ENCODE data around the gene CTNNA3.

Gene CTNNA3

DNA sequence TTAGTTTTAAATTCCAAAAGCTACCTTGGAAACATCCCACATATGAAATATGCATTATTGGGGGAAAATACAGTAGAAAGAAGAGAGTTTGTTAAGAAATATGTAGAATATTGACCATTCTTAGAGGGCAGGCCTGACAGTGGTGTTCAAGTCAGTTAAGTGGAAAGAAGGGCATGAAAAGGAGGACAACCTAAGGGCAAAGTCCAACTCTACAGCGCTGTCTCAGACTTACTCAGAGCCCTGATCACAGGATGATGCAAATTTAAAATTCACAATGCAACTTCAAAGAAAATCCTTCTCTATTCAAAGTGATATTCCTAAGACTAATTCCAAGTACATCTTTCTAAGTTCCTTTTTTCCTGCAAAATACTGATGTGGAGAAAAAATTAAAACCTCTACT lies 909.3 kb downstream of the CTNNA3 start:
- Histone ChIP-seq H3K4me1 (ENCODE audit: control insufficient read depth, insufficient read depth, low read length) (no peaks in the 10 kb centered on the region), H3K27me3 (ENCODE audit: control insufficient read depth, insufficient read depth, low read length) (no peaks in the 10 kb centered on the region), H3K9ac (ENCODE audit: low read length) (no peak overlapping the region), H3K4me3 (ENCODE audit: low read length) (no peak overlapping the region), H3K9me3 (ENCODE audit: control insufficient read depth, low read length) (no peaks in the 10 kb centered on the region), H3K36me3 (ENCODE audit: control insufficient read depth, insufficient read depth, low read length) (no peaks in the 10 kb centered on the region)

DNA sequence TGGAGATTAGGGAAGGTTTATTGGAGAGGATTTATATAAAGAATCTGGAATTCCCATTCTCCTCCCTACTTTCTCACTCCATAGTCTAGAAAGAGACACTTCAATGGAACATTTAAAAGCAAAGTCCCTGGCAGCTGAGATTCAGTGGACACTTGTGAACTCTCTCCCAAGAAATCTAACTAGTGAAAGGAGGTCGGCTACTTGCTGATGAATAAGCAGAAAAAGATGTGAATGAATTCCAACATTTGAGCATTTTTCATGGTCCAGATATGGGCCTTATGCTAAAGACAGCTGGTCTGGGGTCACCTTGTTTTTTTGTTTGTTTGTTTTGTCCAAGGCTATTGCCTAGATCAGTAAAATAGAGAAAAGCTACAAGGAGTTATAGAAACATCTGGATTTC lies 911.2 kb downstream of the CTNNA3 start:
- Histone ChIP-seq H3K27me3 (ENCODE audit: control insufficient read depth, insufficient read depth, low read length) (no peaks in the 10 kb centered on the region), H3K9me3 (ENCODE audit: control insufficient read depth, low read length) (no peaks in the 10 kb centered on the region), H3K4me3 (ENCODE audit: low read length) (no peak overlapping the region), H3K9ac (ENCODE audit: low read length) (no peak overlapping the region), H3K36me3 (ENCODE audit: control insufficient read depth, insufficient read depth, low read length) (no peaks in the 10 kb centered on the region), H3K4me1 (ENCODE audit: control insufficient read depth, insufficient read depth, low read length) (no peaks in the 10 kb centered on the region)

DNA sequence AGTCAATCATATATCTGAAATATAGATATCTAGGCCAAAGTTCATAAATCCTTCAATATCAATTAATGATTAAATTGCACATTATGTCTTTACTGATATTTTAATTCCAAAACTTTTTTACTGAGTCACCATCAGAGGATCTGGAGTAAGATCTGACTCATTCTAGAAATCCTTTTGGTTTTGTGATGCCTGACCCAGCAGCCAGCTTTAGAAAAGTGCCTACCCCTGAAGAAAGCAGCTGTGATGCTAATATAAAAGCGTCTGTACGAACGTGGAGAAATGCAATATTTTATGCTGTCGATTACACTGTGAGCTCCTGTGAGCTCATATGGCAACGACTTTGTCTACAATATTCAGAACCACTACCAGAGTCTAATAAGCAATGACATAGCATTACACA lies 912.7 kb downstream of the CTNNA3 start:
- Histone ChIP-seq H3K36me3 (ENCODE audit: control insufficient read depth, insufficient read depth, low read length) (no peaks in the 10 kb centered on the region), H3K9me3 (ENCODE audit: control insufficient read depth, low read length) (no peaks in the 10 kb centered on the region), H3K27me3 (ENCODE audit: control insufficient read depth, insufficient read depth, low read length) (no peaks in the 10 kb centered on the region), H3K4me1 (ENCODE audit: control insufficient read depth, insufficient read depth, low read length) (no peaks in the 10 kb centered on the region), H3K4me3 (ENCODE audit: low read length) (no peak overlapping the region), H3K9ac (ENCODE audit: low read length) (no peak overlapping the region)

DNA sequence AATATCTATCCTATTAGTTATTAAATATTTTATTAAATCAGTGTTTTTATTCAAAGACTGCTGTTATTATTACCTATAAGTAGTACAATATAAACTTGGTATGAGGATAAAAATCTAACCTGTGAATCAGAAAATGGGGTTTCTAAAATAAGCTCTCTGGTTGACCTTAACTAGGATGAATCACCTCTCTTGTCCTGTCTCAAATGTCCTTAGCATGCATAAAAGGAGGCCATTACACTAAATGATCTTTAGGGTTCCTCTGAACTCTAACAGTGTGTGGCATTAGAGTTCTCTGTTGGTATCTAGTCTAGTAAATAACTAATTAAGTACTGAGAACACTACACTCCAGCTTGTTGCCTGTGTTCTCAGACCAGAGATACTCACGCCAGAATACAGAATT lies 913.2 kb downstream of the CTNNA3 start:
- no peak overlapping the region for H3K9ac ChIP-seq (ENCODE audit: low read length)
- H3K36me3 ChIP-seq (ENCODE audit: control insufficient read depth, insufficient read depth, low read length): no peaks in the 10 kb centered on the region
- H3K4me3 ChIP-seq (ENCODE audit: low read length): no peak overlapping the region
- H3K9me3 ChIP-seq (ENCODE audit: control insufficient read depth, low read length): no peaks in the 10 kb centered on the region
- no peaks in the 10 kb centered on the region for H3K27me3 ChIP-seq (ENCODE audit: control insufficient read depth, insufficient read depth, low read length)
- H3K4me1 ChIP-seq (ENCODE audit: control insufficient read depth, insufficient read depth, low read length): no peaks in the 10 kb centered on the region

GRCh38 chr10:66782144-66782543 lies 913.9 kb downstream of the CTNNA3 start:
- H3K36me3 ChIP-seq (ENCODE audit: control insufficient read depth, insufficient read depth, low read length): no peaks in the 10 kb centered on the region
- no peaks in the 10 kb centered on the region for H3K9me3 ChIP-seq (ENCODE audit: control insufficient read depth, low read length)
- no peak overlapping the region for H3K9ac ChIP-seq (ENCODE audit: low read length)
- H3K4me3 ChIP-seq (ENCODE audit: low read length): no peak overlapping the region
- no peaks in the 10 kb centered on the region for H3K27me3 ChIP-seq (ENCODE audit: control insufficient read depth, insufficient read depth, low read length)
- H3K4me1 ChIP-seq (ENCODE audit: control insufficient read depth, insufficient read depth, low read length): no peaks in the 10 kb centered on the region

DNA sequence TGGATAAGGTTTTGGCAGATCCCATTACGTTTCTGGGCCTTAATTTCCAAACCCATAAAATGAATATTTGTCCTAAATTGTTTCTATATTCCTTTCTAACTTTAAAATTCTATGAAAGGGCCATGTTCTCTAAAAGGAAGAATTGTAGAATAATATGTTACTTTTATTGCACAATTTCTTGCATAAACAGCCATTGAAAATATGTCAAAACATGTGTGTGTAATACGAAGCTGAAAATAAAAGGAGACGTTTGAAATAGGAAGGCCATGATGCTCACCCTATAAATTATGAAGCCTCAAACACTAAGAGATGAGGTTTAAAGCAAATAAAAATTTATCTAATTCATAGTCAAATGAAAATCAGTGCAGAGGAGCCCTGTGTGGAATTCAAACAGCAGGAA lies 915.2 kb downstream of the CTNNA3 start:
- Histone ChIP-seq H3K27me3 (ENCODE audit: control insufficient read depth, insufficient read depth, low read length) (no peaks in the 10 kb centered on the region), H3K4me3 (ENCODE audit: low read length) (no peak overlapping the region), H3K4me1 (ENCODE audit: control insufficient read depth, insufficient read depth, low read length) (no peaks in the 10 kb centered on the region)

DNA sequence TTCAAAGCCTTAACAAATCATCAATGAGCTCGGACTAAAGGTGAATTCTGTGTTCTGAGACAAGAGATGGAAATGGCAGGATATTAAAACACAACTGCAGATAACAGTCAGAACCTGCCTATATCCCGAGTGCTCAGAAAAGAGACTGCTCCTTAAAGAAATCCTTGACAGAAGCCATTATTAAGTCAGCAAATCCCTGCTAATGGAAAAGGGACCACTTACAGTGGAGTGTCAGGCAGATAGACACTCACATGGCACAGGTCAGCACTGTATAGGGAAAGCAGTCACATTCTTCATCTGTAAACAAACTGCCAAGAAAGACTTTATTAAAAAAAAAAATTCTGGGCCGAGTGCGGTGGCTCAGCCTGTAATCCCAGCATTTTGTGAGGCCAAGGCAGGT lies 917.6 kb downstream of the CTNNA3 start:
- Histone ChIP-seq H3K27me3 (ENCODE audit: control insufficient read depth, insufficient read depth, low read length) (no peaks in the 10 kb centered on the region), H3K9ac (ENCODE audit: low read length) (no peak overlapping the region), H3K9me3 (ENCODE audit: control insufficient read depth, low read length) (no peaks in the 10 kb centered on the region), H3K4me3 (ENCODE audit: low read length) (no peak overlapping the region), H3K4me1 (ENCODE audit: control insufficient read depth, insufficient read depth, low read length) (no peaks in the 10 kb centered on the region), H3K36me3 (ENCODE audit: control insufficient read depth, insufficient read depth, low read length) (no peaks in the 10 kb centered on the region)

More for the DNA sequence above, 915.2 kb downstream of the CTNNA3 start:
- no peak overlapping the region for H3K9ac ChIP-seq (ENCODE audit: low read length)
- H3K9me3 ChIP-seq (ENCODE audit: control insufficient read depth, low read length): no peaks in the 10 kb centered on the region
- no peaks in the 10 kb centered on the region for H3K36me3 ChIP-seq (ENCODE audit: control insufficient read depth, insufficient read depth, low read length)

DNA sequence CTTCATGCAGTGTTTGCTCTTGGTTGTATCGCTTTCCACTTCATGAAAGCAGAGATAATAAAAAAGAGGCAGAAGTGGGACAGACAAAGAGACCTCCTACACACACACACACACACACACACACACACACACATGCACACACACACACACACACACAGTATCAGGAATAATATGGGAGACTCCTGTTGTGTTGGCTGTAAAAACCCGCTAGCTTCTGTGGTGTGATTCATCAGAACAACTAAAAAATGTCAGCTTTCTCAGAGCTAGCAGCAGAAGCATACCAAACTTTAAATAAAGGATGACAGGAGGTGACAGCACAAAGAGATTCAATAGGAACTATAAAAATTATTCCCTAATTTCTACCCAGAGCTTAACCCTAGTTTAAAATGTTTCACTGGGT lies 918.3 kb downstream of the CTNNA3 start:
- Histone ChIP-seq H3K4me3 (ENCODE audit: low read length) (no peak overlapping the region), H3K9me3 (ENCODE audit: control insufficient read depth, low read length) (no peaks in the 10 kb centered on the region), H3K9ac (ENCODE audit: low read length) (no peak overlapping the region), H3K36me3 (ENCODE audit: control insufficient read depth, insufficient read depth, low read length) (no peaks in the 10 kb centered on the region), H3K4me1 (ENCODE audit: control insufficient read depth, insufficient read depth, low read length) (no peaks in the 10 kb centered on the region), H3K27me3 (ENCODE audit: control insufficient read depth, insufficient read depth, low read length) (no peaks in the 10 kb centered on the region)

DNA sequence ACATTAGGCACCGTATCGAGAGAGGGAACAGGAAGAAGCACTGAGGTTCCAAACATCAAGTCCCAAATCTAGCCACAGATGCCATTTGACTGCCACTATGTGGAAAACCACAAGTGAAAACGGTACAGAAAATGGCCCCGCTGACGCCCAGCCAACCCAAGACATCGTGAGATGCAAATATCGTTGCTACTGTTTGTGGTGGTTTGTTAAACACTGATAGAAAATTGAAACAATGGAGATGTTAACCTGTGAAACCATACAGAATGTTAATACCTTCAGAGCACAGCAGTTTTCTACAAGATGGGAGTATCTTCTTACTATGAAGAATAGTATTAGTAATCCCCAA lies 922.5 kb downstream of the CTNNA3 start:
- H3K4me1 ChIP-seq (ENCODE audit: control insufficient read depth, insufficient read depth, low read length): no peaks in the 10 kb centered on the region
- no peak overlapping the region for H3K4me3 ChIP-seq (ENCODE audit: low read length)
- no peak overlapping the region for H3K9ac ChIP-seq (ENCODE audit: low read length)
- H3K36me3 ChIP-seq (ENCODE audit: control insufficient read depth, insufficient read depth, low read length): no peaks in the 10 kb centered on the region
- H3K27me3 ChIP-seq (ENCODE audit: control insufficient read depth, insufficient read depth, low read length): no peaks in the 10 kb centered on the region
- H3K9me3 ChIP-seq (ENCODE audit: control insufficient read depth, low read length): no peaks in the 10 kb centered on the region

GRCh38 chr10:66772548-66773471 lies 923.2 kb downstream of the CTNNA3 start:
- Histone ChIP-seq H3K27me3 (ENCODE audit: control insufficient read depth, insufficient read depth, low read length) (no peaks in the 10 kb centered on the region), H3K4me3 (ENCODE audit: low read length) (no peak overlapping the region), H3K9me3 (ENCODE audit: control insufficient read depth, low read length) (no peaks in the 10 kb centered on the region), H3K4me1 (ENCODE audit: control insufficient read depth, insufficient read depth, low read length) (no peaks in the 10 kb centered on the region), H3K36me3 (ENCODE audit: control insufficient read depth, insufficient read depth, low read length) (no peaks in the 10 kb centered on the region), H3K9ac (ENCODE audit: low read length) (no peak overlapping the region)

GRCh38 chr10:66767707-66768106 lies 928.3 kb downstream of the CTNNA3 start:
- Histone ChIP-seq H3K4me1 (ENCODE audit: control insufficient read depth, insufficient read depth, low read length) (no peaks in the 10 kb centered on the region), H3K9ac (ENCODE audit: low read length) (no peak overlapping the region), H3K27me3 (ENCODE audit: control insufficient read depth, insufficient read depth, low read length) (no peaks in the 10 kb centered on the region), H3K9me3 (ENCODE audit: control insufficient read depth, low read length) (no peaks in the 10 kb centered on the region), H3K4me3 (ENCODE audit: low read length) (no peak overlapping the region), H3K36me3 (ENCODE audit: control insufficient read depth, insufficient read depth, low read length) (no peaks in the 10 kb centered on the region)

DNA sequence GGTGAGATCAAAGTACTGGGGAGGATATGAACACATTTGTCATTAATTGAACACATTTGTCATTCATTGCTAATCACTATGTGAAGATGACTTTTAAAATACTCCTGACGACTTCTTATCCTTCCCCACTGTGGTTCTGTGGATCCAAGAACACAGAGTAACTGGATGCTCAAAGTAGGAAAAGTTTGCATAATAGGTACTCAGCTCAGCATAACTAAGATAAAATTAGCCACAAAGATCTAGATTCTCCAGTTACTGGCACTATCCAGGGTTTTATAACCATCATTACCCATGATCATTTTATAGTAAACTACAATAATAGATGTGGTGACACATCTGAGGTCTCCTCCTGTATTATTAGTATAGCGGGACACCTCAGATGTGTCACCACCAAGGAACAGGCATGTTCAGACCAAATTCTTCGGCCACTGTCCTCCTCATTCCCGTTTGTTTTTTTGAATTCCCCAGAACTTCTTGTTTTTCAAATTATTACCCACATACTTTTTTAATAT lies 933.7 kb downstream of the CTNNA3 start:
- Histone ChIP-seq H3K36me3 (ENCODE audit: control insufficient read depth, insufficient read depth, low read length) (no peaks in the 10 kb centered on the region), H3K9me3 (ENCODE audit: control insufficient read depth, low read length) (no peaks in the 10 kb centered on the region), H3K4me1 (ENCODE audit: control insufficient read depth, insufficient read depth, low read length) (no peaks in the 10 kb centered on the region), H3K27me3 (ENCODE audit: control insufficient read depth, insufficient read depth, low read length) (no peaks in the 10 kb centered on the region), H3K4me3 (ENCODE audit: low read length) (no peak overlapping the region), H3K9ac (ENCODE audit: low read length) (no peak overlapping the region)
